ENCODE measurements around the gene VRK1.
A peak's percentile ranks its signal among the peaks of the same experiment; 100 is the strongest.

VRK1 gene

GRCh38 chr14:96780500-96780899 lies 16.7 kb upstream of the VRK1 start:
- H3K9me3 Mint-ChIP-seq: no peaks in the 10 kb centered on the region
- no peaks in the 10 kb centered on the region for H3K4me1 Mint-ChIP-seq
- peak overlapping the region; percentile 5 for H3K27ac Mint-ChIP-seq
- H3K4me3 Mint-ChIP-seq: no peak overlapping the region
- H3K27me3 Mint-ChIP-seq: peaks cover 5% of the 10 kb centered on the region
- H3K36me3 Mint-ChIP-seq: no peaks in the 10 kb centered on the region

GRCh38 chr14:96781371-96781770 lies 15.8 kb upstream of the VRK1 start:
- H3K9me3 Mint-ChIP-seq: no peaks in the 10 kb centered on the region
- no peak overlapping the region for H3K27ac Mint-ChIP-seq
- no peak overlapping the region for H3K4me3 Mint-ChIP-seq
- no peaks in the 10 kb centered on the region for H3K4me1 Mint-ChIP-seq
- no peaks in the 10 kb centered on the region for H3K36me3 Mint-ChIP-seq
- peaks cover 9% of the 10 kb centered on the region for H3K27me3 Mint-ChIP-seq

- Mint-ChIP-seq H3K9me3 (no peaks in the 10 kb centered on the region), H3K36me3 (no peaks in the 10 kb centered on the region)
Measured at GRCh38 chr14:96782436-96782835, 14.7 kb upstream of the VRK1 start.

GRCh38 chr14:96783043-96783914 lies 13.9 kb upstream of the VRK1 start:
- H3K27ac Mint-ChIP-seq: no peak overlapping the region

More at GRCh38 chr14:96782436-96782835, 14.7 kb upstream of the VRK1 start:
- no peak overlapping the region for H3K4me3 Mint-ChIP-seq
- no peak overlapping the region for H3K27ac Mint-ChIP-seq
- peaks cover 9% of the 10 kb centered on the region for H3K27me3 Mint-ChIP-seq
- H3K4me1 Mint-ChIP-seq: no peaks in the 10 kb centered on the region

GRCh38 chr14:96783915-96784224 lies 13.3 kb upstream of the VRK1 start:
- H3K27ac Mint-ChIP-seq: no peak overlapping the region
- no peaks in the 10 kb centered on the region for H3K9me3 Mint-ChIP-seq
- no peaks in the 10 kb centered on the region for H3K36me3 Mint-ChIP-seq
- H3K4me1 Mint-ChIP-seq: no peaks in the 10 kb centered on the region
- peaks cover 9% of the 10 kb centered on the region for H3K27me3 Mint-ChIP-seq
- H3K4me3 Mint-ChIP-seq: no peak overlapping the region

More at GRCh38 chr14:96783043-96783914, 13.9 kb upstream of the VRK1 start:
- Mint-ChIP-seq H3K4me3 (no peak overlapping the region), H3K4me1 (no peaks in the 10 kb centered on the region), H3K9me3 (no peaks in the 10 kb centered on the region), H3K27me3 (peaks cover 9% of the 10 kb centered on the region), H3K36me3 (no peaks in the 10 kb centered on the region)

GRCh38 chr14:96790186-96790585 lies 7.0 kb upstream of the VRK1 start:
- no peaks in the 10 kb centered on the region for H3K9me3 Mint-ChIP-seq
- H3K27ac Mint-ChIP-seq: no peak overlapping the region
- H3K4me3 Mint-ChIP-seq: no peak overlapping the region
- no peaks in the 10 kb centered on the region for H3K36me3 Mint-ChIP-seq
- H3K4me1 Mint-ChIP-seq: peaks cover 4% of the 10 kb centered on the region
- peaks cover 6% of the 10 kb centered on the region for H3K27me3 Mint-ChIP-seq

- Mint-ChIP-seq H3K27ac (no peak overlapping the region), H3K36me3 (no peaks in the 10 kb centered on the region), H3K27me3 (peaks cover 2% of the 10 kb centered on the region), H3K4me3 (no peak overlapping the region), H3K9me3 (no peaks in the 10 kb centered on the region), H3K4me1 (peaks cover 4% of the 10 kb centered on the region)
Measured at GRCh38 chr14:96790706-96791105, 6.5 kb upstream of the VRK1 start.

- H3K27ac Mint-ChIP-seq: no peak overlapping the region
- H3K4me3 Mint-ChIP-seq: no peak overlapping the region
- no peaks in the 10 kb centered on the region for H3K27me3 Mint-ChIP-seq
- peaks cover 7% of the 10 kb centered on the region for H3K4me1 Mint-ChIP-seq
- H3K9me3 Mint-ChIP-seq: no peaks in the 10 kb centered on the region
- no peaks in the 10 kb centered on the region for H3K36me3 Mint-ChIP-seq
Measured at GRCh38 chr14:96792003-96792402, 5.2 kb upstream of the VRK1 start.

GRCh38 chr14:96792591-96792990 lies 4.6 kb upstream of the VRK1 start:
- H3K27ac Mint-ChIP-seq: no peak overlapping the region
- no peak overlapping the region for H3K4me3 Mint-ChIP-seq
- peaks cover 9% of the 10 kb centered on the region for H3K4me1 Mint-ChIP-seq
- no peaks in the 10 kb centered on the region for H3K36me3 Mint-ChIP-seq
- no peaks in the 10 kb centered on the region for H3K9me3 Mint-ChIP-seq
- no peaks in the 10 kb centered on the region for H3K27me3 Mint-ChIP-seq

GRCh38 chr14:96793547-96793946 lies 3.6 kb upstream of the VRK1 start:
- no peak overlapping the region for H3K27ac Mint-ChIP-seq
- H3K9me3 Mint-ChIP-seq: no peaks in the 10 kb centered on the region
- no peaks in the 10 kb centered on the region for H3K27me3 Mint-ChIP-seq
- H3K4me1 Mint-ChIP-seq: peaks cover 15% of the 10 kb centered on the region
- no peak overlapping the region for H3K4me3 Mint-ChIP-seq
- no peaks in the 10 kb centered on the region for H3K36me3 Mint-ChIP-seq

GRCh38 chr14:96795109-96795828 lies 1.9 kb upstream of the VRK1 start:
- Mint-ChIP-seq H3K27me3 (no peaks in the 10 kb centered on the region), H3K36me3 (no peaks in the 10 kb centered on the region), H3K9me3 (no peaks in the 10 kb centered on the region), H3K4me1 (peaks cover 24% of the 10 kb centered on the region), H3K27ac (no peak overlapping the region), H3K4me3 (no peak overlapping the region)

GRCh38 chr14:96797582-96798349 lies 584 bp downstream of the VRK1 start:
- Mint-ChIP-seq H3K9me3 (no peaks in the 10 kb centered on the region), H3K36me3 (no peaks in the 10 kb centered on the region), H3K4me1 (peaks cover 27% of the 10 kb centered on the region), H3K27me3 (no peaks in the 10 kb centered on the region), H3K4me3 (peak overlapping the region; percentile 94), H3K27ac (peak overlapping the region; percentile 76)

GRCh38 chr14:96798956-96799355 lies 1.8 kb downstream of the VRK1 start:
- Mint-ChIP-seq H3K36me3 (no peaks in the 10 kb centered on the region), H3K27me3 (no peaks in the 10 kb centered on the region), H3K27ac (no peak overlapping the region), H3K4me3 (no peak overlapping the region), H3K4me1 (peaks cover 34% of the 10 kb centered on the region), H3K9me3 (no peaks in the 10 kb centered on the region)

GRCh38 chr14:96799489-96800054 lies 2.4 kb downstream of the VRK1 start:
- Mint-ChIP-seq H3K4me1 (peaks cover 40% of the 10 kb centered on the region), H3K9me3 (no peaks in the 10 kb centered on the region), H3K27ac (no peak overlapping the region), H3K36me3 (no peaks in the 10 kb centered on the region), H3K27me3 (no peaks in the 10 kb centered on the region), H3K4me3 (no peak overlapping the region)

- Mint-ChIP-seq H3K36me3 (peaks cover 2% of the 10 kb centered on the region), H3K27me3 (no peaks in the 10 kb centered on the region), H3K4me1 (peaks cover 62% of the 10 kb centered on the region), H3K4me3 (no peak overlapping the region), H3K9me3 (no peaks in the 10 kb centered on the region), H3K27ac (no peak overlapping the region)
Measured at GRCh38 chr14:96801931-96802330, 4.7 kb downstream of the VRK1 start.

Data from activated naive CD4-positive, alpha-beta T cell treated with anti-CD3 and anti-CD28 coated beads, Interleukin-2, amount 50 U/mL, for 24 hours (primary cell).